ENCODE results near the gene MRPL43. TPM values are rescaled to one million over a fixed set of nuclear protein-coding genes. Genes with fewer than 3 reads are reported as not detected.

MRPL43 gene
- total RNA-seq, 1 experiment from 2014 or later: 136 TPM

DNA sequence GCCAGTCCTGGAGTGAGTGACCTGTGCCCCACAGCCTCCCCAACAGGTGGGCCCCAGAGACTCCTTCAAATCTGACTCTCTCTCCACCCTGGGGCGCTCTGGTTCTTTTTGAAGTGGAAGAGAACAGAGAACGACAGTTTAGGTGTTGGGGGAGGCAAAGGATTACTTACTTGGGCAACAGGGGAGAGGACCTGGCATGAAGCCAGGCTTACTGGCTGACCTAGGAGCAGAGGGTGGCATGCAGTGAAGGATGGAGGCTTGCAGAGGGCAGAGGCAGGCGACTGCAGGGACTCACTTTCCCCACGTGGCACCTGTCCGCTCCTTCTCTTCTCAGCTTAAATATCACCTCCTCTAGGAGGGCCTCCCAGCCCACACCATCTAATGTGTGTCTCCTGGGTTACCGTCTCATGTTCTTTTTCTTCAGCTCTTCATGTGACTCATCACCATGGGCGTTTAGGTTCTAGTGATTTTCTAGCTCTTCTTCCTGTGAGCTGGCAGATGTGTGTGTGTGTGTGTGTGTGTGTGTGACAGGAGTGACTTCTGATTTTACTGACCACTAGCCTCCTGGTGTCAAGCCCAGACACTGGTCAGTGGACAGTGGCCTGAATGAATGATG, 27.8 kb upstream of the MRPL43 start:
- BruUV-seq (replicated peaks): no TSS peak
- H3K9me2 ChIP-seq (ENCODE audit: insufficient read depth): no peaks in the 10 kb centered on the region
- H3K4me1 ChIP-seq (ENCODE audit: control insufficient read depth in 1 of 2, insufficient read depth in 2 of 2, low read length in 2 of 2): peaks cover 25 to 59% of the 10 kb centered on the region in 2 experiments
- no peak overlapping the region for H2AFZ ChIP-seq (ENCODE audit: low read depth, low read length, poor library complexity, severe bottlenecking)
- no peak overlapping the region for H3K4me3 ChIP-seq (replicated peaks in 1 of 2; ENCODE audit: low read depth in 1 of 2, low read length in 2 of 2)
- no peaks in the 10 kb centered on the region for H3K36me3 ChIP-seq (ENCODE audit: control insufficient read depth in 1 of 2, insufficient read depth in 2 of 2, low read length in 2 of 2)
- H3K27ac ChIP-seq (ENCODE audit: low read depth, low read length): no peak overlapping the region
- H3K79me2 ChIP-seq (ENCODE audit: insufficient read depth, low read length): no peaks in the 10 kb centered on the region
- no peak overlapping the region for H3K4me2 ChIP-seq (ENCODE audit: low read length)
- POLR2A ChIA-PET: interaction anchor here (1.0 to 1.5 kb wide), 3 partner anchors 16 to 18 kb away, joined by 4 to 9 read pairs (median 6); partner anchors contain the start of genes PDZD7 and SFXN3
- H3K9ac ChIP-seq (ENCODE audit: low read length): no peak overlapping the region
- no peaks in the 10 kb centered on the region for H3K9me3 ChIP-seq (ENCODE audit: control insufficient read depth in 1 of 2, insufficient read depth in 1 of 2, low read depth in 1 of 2, low read length in 2 of 2)
- ATAC-seq (no peak), DNase-seq (ENCODE audit: low read depth, low spot score) (no peak)
- no peaks in the 10 kb centered on the region for H4K20me1 ChIP-seq (ENCODE audit: insufficient read depth)
- CTCF ChIA-PET: interaction anchor here (0.7 to 5.0 kb wide), 21 partner anchors 8 to 453 kb away, joined by 3 to 98 read pairs (median 7); partner anchors contain the start of genes LZTS2, PDZD7, SEMA4G and SFXN3
- H3K27me3 ChIP-seq (ENCODE audit: insufficient read depth, low read length): no peaks in the 10 kb centered on the region
- RAD21 ChIA-PET (ENCODE audit: low non-redundant PET in 1 of 2, low total read pairs in 2 of 2, uncharacterized antibody in 2 of 2, unreplicated experiment in 2 of 2): interaction anchor here (0.6 to 1.5 kb wide), 8 partner anchors 15 to 137 kb away, joined by 3 to 10 read pairs (median 3); partner anchors contain the start of genes PDZD7 (in 1 of the 2) and SFXN3 (in 1 of the 2)
- TF ChIP-seq SP1 (IDR thresholded peaks at IDR 0.05; ENCODE audit: low read depth) (no peak), ZBTB33 (IDR thresholded peaks at IDR 0.05; ENCODE audit: extremely low read depth, insufficient replicate concordance, low read length) (no peak), POLR2AphosphoS5 (IDR thresholded peaks at IDR 0.05; ENCODE audit: low read depth, low read length) (no peak), ELF1 (IDR thresholded peaks at IDR 0.05; ENCODE audit: borderline replicate concordance, low read depth) (no peak), YY1 (IDR thresholded peaks at IDR 0.05; ENCODE audit: extremely low read depth, insufficient replicate concordance, low read depth, low read length) (no peak), CBX3 (IDR thresholded peaks at IDR 0.05; ENCODE audit: low read depth) (no peak), SIN3A (IDR thresholded peaks at IDR 0.05; ENCODE audit: low read depth) (no peak), POLR2A (IDR thresholded peaks at IDR 0.05; ENCODE audit: borderline replicate concordance, extremely low read depth, insufficient read depth, insufficient read length) (no peak), ZFX (IDR thresholded peaks at IDR 0.05) (no peak), EZH2 (IDR thresholded peaks at IDR 0.05) (no peak), EZH2phosphoT487 (IDR thresholded peaks at IDR 0.05; ENCODE audit: borderline replicate concordance) (no peak), TCF7L2 (IDR thresholded peaks at IDR 0.05; ENCODE audit: borderline replicate concordance, extremely low read depth, insufficient read depth, insufficient read length) (no peak), SRF (IDR thresholded peaks at IDR 0.05; ENCODE audit: low read depth) (no peak), CTCF (IDR thresholded peaks at IDR 0.05 in 2 of 3, conservative IDR thresholded peaks at IDR 0.05 in 1 of 3; ENCODE audit: borderline replicate concordance in 1 of 3, insufficient read depth in 1 of 3, low read depth in 2 of 3, low read length in 2 of 3) (no peak), MAX (IDR thresholded peaks at IDR 0.05) (no peak), ZNF274 (IDR thresholded peaks at IDR 0.05; ENCODE audit: low read depth, low read length) (no peak)
- TF ChIP-seq, protein P1, sequence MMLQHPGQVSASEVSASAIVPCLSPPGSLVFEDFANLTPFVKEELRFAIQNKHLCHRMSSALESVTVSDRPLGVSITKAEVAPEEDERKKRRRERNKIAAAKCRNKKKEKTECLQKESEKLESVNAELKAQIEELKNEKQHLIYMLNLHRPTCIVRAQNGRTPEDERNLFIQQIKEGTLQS (IDR thresholded peaks at IDR 0.05): no peak
- intact Hi-C loops (cut with micrococcal nuclease): loop anchor here (5.0 to 10.0 kb wide), 4 partner anchors 138 to 670 kb away; partner anchors contain the start of genes PAX2 and SCD

All from HCT116 (cell line).